SH-SY5Y (cell line): ENCODE data around the gene KLHL3.

ENCODE experiments used
- GATA2 ChIP-seq: IDR thresholded peaks from 2 replicates; pipeline ENCODE4 v1.6.1; 2011; ENCODE audit warnings: mild to moderate bottlenecking, low read depth, low read length
- GATA3 ChIP-seq: IDR thresholded peaks from 2 replicates; pipeline ENCODE4 v1.6.1; 2011; ENCODE audit warnings: low read depth, mild to moderate bottlenecking, low read length, moderate library complexity

GRCh38 chr5:137743031-137743640 lies 7.2 kb upstream of the KLHL3 start:
- TF ChIP-seq GATA3, result no peak
- TF ChIP-seq GATA2, result no peak
